GM12874 (cell line): Measurements from ENCODE around the gene PSPH.
A peak's percentile ranks its signal among the peaks of the same experiment; 100 is the strongest.

Experiments
- TF ChIP-seq, protein P1 (sequence below): IDR thresholded peaks from 2 replicates; pipeline ENCODE4 v1.5.1; 2011; ENCODE audit warnings: low read depth, mild to moderate bottlenecking, control low read depth, low read length, moderate library complexity; ENCODE audit not compliant: insufficient read depth

PSPH gene

DNA sequence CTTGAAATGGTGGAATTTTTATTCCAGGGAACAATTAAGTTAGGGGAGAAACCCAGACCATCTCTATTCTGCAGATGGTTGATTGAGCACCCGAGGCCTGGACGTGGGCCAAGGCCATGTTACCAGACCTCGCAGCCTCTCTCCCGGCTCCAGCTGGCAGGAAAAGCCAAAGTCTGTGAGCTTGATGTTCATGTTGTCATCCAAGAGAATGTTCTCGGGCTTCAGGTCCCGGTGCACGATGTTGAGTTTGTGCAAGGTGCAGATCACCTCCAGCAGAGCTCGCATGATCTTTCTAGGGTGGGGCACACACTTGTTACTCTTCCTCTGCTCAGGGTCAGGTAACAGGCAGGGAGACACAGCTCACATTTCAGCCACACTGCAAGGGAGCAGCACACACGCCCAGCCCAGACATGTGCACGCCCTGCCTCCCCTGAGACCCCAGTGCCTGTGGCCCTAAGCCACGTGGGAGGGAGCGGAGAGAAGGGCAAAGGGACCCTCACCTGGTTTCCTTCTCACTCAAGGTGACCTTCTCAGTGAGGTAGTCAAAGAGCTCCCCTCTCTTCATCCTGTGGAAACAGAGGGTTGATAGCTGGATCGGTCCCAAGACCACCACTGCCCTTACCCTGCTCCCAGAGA is 32.0 kb upstream of the PSPH start:
- TF ChIP-seq, protein P1, sequence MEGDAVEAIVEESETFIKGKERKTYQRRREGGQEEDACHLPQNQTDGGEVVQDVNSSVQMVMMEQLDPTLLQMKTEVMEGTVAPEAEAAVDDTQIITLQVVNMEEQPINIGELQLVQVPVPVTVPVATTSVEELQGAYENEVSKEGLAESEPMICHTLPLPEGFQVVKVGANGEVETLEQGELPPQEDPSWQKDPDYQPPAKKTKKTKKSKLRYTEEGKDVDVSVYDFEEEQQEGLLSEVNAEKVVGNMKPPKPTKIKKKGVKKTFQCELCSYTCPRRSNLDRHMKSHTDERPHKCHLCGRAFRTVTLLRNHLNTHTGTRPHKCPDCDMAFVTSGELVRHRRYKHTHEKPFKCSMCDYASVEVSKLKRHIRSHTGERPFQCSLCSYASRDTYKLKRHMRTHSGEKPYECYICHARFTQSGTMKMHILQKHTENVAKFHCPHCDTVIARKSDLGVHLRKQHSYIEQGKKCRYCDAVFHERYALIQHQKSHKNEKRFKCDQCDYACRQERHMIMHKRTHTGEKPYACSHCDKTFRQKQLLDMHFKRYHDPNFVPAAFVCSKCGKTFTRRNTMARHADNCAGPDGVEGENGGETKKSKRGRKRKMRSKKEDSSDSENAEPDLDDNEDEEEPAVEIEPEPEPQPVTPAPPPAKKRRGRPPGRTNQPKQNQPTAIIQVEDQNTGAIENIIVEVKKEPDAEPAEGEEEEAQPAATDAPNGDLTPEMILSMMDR = no peak

DNA sequence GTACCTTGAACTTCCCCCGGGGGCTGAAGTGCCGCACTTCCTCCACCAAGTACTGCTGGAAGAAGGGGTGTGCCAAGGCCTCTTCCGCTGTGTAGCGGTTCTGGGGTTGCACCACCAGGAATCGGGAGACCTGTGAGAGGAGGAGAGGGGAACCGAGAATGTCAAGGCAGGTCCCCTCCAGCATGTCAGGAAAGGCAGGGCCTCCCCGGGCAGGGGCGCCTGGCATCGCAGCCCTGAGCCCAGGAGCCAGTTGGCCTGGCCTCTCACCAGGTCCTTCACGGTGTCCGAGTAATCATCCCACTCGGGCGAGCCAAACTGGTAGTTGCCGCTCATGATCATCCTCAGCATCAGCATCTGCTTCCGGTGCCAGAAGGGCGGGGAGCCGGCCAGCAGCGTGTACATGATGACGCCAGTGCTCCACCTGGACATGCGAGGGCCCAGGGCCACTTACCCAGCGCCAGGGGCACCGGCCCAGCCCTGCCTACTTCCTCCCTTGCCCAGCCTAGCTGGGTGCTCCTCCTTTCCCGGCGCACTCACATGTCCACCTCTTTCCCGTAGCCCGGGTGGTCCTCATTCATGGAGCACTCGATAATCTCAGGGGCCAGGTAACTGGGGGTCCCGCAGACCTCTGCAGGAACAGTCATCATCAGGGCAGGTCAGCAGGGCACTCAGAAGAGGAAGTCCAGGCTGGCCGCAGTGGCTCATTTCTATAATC is 30.5 kb upstream of the PSPH start:
- TF ChIP-seq, protein P1 = no peak

DNA sequence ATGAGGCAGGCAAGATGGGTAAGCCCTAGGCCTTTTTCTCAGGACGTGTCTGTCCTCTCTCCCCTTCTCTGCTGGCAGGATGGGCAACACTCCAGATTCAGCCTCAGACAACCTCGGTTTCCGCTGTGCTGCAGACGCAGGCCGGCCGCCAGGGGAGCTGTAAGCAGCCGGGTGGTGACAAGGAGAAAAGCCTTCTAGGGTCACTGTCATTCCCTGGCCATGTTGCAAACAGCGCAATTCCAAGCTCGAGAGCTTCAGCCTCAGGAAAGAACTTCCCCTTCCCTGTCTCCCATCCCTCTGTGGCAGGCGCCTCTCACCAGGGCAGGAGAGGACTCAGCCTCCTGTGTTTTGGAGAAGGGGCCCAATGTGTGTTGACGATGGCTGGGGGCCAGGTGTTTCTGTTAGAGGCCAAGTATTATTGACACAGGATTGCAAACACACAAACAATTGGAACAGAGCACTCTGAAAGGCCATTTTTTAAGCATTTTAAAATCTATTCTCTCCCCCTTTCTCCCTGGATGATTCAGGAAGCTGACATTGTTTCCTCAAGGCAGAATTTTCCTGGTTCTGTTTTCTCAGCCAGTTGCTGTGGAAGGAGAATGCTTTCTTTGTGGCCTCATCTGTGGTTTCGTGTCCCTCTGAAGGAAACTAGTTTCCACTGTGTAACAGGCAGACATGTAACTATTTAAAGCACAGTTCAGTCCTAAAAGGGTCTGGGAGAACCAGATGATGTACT is 28.4 kb upstream of the PSPH start:
- TF ChIP-seq, protein P1 = no peak

DNA sequence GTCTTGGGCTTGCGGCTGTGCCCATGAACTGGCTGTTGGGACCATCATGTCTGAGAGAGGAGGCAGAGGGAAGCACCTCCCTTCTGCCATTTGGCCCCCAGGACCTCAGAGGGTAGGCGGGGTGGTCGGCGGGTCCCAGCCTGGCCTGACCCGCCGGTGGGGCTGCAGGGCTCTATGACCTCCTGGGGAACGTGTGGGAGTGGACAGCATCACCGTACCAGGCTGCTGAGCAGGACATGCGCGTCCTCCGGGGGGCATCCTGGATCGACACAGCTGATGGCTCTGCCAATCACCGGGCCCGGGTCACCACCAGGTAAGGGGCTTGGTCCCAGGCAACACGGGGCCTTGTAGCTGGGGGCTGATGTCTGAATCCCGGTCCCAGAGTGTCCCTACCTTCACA is 27.0 kb upstream of the PSPH start:
- TF ChIP-seq, protein P1 = no peak

DNA sequence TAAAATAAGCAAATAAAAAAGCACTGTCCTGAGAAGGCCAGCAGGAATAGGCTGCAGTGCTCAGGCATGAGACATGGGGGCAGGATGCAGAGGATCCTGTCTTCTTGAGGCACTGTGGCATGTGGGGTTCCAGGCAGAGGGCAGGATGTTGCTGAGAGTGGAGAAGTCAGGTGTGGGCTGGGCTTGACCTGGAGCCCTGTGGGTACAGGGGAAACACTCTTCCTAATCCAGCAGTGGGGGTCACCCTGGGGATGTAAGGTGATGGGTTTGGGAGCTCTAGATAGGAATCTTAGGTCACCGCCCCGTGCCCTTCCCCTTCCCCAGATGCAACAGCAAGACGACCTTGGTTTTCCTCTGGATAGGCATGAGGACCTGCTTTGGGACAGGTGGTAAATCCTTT is 26.4 kb upstream of the PSPH start:
- TF ChIP-seq, protein P1 = no peak

DNA sequence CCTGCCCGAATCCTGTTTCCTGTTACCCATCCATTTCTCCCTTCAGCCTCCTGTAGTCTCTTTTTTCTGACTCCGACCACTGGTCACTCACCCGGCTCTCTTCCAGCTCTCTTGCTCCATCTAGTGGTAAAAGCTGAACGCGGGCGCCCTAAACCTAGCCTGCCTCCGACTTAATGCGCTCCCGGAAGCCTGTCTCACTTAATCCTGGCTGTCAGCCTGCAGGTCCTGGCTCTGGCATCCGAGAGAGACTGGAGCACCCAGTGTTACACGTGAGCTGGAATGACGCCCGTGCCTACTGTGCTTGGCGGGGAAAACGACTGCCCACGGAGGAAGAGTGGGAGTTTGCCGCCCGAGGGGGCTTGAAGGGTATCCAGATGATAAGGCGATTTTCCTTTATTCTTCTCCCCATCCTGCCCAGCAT is 23.1 kb upstream of the PSPH start:
- TF ChIP-seq, protein P1 = peak; percentile 86

DNA sequence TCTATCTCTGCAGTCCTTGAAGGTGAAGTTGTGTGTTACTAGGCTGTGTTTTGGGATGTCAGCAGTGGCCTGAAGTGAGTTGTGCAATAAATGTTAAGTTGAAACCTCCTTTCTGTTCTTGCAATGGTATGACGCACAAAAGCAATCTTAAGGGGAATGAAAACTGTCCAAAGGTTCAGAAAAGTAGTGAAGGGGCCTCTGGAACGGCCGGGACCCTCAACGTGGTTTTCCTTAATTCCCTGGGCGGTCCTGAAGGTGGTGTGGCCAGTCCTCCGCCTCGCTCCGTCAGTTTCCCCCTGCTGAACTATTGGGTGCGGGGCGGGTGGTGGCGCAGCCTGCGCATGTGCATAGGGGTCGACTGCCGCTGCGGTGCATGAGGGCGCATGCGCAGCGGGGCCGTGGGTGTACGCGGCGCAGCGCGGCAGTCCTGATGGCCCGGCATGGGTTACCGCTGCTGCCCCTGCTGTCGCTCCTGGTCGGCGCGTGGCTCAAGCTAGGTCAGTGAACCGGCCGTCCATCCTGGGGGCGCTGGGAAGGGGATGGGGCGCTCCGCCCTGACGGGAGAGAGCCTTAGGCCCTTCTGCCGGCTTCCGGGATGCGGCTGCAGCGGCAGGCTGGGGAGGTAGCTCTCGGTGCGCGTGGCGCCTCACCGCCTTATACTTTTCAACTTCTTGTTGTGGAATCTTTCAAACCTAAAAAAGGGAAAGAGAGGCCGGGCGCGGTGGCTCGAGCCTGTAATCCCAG is 12.8 kb upstream of the PSPH start, which contains the start of gene SUMF2:
TSS of gene SUMF2 (plus strand) at position 405 of the 744 bp plus-strand sequence. CDS start at position 431, 26 bp downstream.
- TF ChIP-seq, protein P1 = peak; percentile 41; the same call in 1 of the 2 replicates
